ENCODE measurements around the gene IP6K2. TPM values are rescaled to one million over a fixed set of nuclear protein-coding genes. Genes with fewer than 3 reads are reported as not detected.

IP6K2 gene
- total and polyA plus RNA-seq, 10 of the 15 experiments (the other 5 are each of a cell fraction or from before 2014, with no cell fraction given): 25.8 to 95.9 (median 69.0) TPM

DNA sequence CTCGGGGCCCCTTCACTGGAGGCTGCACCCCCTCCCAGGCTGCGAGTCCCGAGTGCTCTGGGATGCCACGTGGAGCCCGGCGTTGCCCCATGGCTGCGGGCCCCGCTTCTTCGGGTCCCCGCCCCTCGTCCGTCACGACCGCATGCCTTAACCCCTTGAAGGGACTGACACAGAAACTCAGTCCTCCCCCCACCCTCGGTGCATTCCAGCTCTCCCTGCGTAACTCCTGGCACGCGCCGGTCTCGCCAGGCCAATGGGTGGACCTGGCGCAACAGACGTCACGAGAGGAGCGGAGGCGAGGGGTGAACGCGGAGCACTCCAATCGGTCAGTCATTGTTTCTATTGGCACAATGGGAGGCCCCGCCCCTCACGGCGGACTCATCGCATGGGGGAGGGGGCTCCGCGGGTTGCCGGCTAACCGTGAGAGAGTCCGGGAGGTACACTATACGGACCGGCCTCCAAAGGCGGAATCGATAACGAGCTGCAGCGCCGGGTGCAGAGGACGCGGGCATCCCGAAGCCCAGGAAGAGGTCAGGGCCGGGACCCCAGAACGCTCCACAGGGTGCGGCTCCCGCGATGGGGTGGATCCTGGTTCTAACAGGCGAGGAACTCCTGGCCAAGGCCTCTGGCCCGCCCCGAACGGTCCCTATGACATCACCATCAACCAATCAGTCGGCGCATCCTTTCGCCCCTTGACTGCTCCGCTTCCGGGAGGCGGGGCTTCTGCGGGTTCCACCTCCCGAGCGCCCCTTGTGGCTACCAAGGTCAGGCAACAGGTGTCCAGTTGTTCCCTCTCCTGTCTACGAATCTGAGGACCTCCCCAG is 53.3 kb downstream of the IP6K2 start (continued):
- TF ChIP-seq, protein P1, sequence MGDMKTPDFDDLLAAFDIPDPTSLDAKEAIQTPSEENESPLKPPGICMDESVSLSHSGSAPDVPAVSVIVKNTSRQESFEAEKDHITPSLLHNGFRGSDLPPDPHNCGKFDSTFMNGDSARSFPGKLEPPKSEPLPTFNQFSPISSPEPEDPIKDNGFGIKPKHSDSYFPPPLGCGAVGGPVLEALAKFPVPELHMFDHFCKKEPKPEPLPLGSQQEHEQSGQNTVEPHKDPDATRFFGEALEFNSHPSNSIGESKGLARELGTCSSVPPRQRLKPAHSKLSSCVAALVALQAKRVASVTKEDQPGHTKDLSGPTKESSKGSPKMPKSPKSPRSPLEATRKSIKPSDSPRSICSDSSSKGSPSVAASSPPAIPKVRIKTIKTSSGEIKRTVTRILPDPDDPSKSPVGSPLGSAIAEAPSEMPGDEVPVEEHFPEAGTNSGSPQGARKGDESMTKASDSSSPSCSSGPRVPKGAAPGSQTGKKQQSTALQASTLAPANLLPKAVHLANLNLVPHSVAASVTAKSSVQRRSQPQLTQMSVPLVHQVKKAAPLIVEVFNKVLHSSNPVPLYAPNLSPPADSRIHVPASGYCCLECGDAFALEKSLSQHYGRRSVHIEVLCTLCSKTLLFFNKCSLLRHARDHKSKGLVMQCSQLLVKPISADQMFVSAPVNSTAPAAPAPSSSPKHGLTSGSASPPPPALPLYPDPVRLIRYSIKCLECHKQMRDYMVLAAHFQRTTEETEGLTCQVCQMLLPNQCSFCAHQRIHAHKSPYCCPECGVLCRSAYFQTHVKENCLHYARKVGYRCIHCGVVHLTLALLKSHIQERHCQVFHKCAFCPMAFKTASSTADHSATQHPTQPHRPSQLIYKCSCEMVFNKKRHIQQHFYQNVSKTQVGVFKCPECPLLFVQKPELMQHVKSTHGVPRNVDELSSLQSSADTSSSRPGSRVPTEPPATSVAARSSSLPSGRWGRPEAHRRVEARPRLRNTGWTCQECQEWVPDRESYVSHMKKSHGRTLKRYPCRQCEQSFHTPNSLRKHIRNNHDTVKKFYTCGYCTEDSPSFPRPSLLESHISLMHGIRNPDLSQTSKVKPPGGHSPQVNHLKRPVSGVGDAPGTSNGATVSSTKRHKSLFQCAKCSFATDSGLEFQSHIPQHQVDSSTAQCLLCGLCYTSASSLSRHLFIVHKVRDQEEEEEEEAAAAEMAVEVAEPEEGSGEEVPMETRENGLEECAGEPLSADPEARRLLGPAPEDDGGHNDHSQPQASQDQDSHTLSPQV (IDR thresholded peaks at IDR 0.05): no peak
- TF ChIP-seq TAF1 (IDR thresholded peaks at IDR 0.05; ENCODE audit: borderline replicate concordance, low read depth, low read length) (no peak), NFYA (IDR thresholded peaks at IDR 0.05; ENCODE audit: borderline replicate concordance, low read depth, low read length) (no peak; the same call in 1 of the 2 replicates), NR2C2 (IDR thresholded peaks at IDR 0.05; ENCODE audit: borderline replicate concordance, control insufficient read depth, insufficient read length, low read depth) (no peak), LARP7 (IDR thresholded peaks at IDR 0.05) (peak; percentile 31; the same call in 1 of the 2 replicates), STAT1 (conservative IDR thresholded peaks at IDR 0.05) (0 out of 2 replicates have a peak, but pooled peaks have one; percentile 48), EZH2 (IDR thresholded peaks at IDR 0.05; ENCODE audit: borderline replicate concordance, control insufficient read depth, low read depth, low read length) (no peak), HCFC1 (IDR thresholded peaks at IDR 0.05; ENCODE audit: low read length) (no peak), ESRRA (IDR thresholded peaks at IDR 0.05; ENCODE audit: low read length) (no peak), SUZ12 (IDR thresholded peaks at IDR 0.05; ENCODE audit: unreplicated experiment) (no peak), MTA2 (IDR thresholded peaks at IDR 0.05; ENCODE audit: low read depth) (no peak)
- TF ChIP-seq, protein P2, sequence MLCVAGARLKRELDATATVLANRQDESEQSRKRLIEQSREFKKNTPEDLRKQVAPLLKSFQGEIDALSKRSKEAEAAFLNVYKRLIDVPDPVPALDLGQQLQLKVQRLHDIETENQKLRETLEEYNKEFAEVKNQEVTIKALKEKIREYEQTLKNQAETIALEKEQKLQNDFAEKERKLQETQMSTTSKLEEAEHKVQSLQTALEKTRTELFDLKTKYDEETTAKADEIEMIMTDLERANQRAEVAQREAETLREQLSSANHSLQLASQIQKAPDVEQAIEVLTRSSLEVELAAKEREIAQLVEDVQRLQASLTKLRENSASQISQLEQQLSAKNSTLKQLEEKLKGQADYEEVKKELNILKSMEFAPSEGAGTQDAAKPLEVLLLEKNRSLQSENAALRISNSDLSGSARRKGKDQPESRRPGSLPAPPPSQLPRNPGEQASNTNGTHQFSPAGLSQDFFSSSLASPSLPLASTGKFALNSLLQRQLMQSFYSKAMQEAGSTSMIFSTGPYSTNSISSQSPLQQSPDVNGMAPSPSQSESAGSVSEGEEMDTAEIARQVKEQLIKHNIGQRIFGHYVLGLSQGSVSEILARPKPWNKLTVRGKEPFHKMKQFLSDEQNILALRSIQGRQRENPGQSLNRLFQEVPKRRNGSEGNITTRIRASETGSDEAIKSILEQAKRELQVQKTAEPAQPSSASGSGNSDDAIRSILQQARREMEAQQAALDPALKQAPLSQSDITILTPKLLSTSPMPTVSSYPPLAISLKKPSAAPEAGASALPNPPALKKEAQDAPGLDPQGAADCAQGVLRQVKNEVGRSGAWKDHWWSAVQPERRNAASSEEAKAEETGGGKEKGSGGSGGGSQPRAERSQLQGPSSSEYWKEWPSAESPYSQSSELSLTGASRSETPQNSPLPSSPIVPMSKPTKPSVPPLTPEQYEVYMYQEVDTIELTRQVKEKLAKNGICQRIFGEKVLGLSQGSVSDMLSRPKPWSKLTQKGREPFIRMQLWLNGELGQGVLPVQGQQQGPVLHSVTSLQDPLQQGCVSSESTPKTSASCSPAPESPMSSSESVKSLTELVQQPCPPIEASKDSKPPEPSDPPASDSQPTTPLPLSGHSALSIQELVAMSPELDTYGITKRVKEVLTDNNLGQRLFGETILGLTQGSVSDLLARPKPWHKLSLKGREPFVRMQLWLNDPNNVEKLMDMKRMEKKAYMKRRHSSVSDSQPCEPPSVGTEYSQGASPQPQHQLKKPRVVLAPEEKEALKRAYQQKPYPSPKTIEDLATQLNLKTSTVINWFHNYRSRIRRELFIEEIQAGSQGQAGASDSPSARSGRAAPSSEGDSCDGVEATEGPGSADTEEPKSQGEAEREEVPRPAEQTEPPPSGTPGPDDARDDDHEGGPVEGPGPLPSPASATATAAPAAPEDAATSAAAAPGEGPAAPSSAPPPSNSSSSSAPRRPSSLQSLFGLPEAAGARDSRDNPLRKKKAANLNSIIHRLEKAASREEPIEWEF (IDR thresholded peaks at IDR 0.05; ENCODE audit: insufficient replicate concordance, low read depth, low read length): no peak
- TF ChIP-seq, protein P3, sequence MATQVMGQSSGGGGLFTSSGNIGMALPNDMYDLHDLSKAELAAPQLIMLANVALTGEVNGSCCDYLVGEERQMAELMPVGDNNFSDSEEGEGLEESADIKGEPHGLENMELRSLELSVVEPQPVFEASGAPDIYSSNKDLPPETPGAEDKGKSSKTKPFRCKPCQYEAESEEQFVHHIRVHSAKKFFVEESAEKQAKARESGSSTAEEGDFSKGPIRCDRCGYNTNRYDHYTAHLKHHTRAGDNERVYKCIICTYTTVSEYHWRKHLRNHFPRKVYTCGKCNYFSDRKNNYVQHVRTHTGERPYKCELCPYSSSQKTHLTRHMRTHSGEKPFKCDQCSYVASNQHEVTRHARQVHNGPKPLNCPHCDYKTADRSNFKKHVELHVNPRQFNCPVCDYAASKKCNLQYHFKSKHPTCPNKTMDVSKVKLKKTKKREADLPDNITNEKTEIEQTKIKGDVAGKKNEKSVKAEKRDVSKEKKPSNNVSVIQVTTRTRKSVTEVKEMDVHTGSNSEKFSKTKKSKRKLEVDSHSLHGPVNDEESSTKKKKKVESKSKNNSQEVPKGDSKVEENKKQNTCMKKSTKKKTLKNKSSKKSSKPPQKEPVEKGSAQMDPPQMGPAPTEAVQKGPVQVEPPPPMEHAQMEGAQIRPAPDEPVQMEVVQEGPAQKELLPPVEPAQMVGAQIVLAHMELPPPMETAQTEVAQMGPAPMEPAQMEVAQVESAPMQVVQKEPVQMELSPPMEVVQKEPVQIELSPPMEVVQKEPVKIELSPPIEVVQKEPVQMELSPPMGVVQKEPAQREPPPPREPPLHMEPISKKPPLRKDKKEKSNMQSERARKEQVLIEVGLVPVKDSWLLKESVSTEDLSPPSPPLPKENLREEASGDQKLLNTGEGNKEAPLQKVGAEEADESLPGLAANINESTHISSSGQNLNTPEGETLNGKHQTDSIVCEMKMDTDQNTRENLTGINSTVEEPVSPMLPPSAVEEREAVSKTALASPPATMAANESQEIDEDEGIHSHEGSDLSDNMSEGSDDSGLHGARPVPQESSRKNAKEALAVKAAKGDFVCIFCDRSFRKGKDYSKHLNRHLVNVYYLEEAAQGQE (IDR thresholded peaks at IDR 0.05; ENCODE audit: low read depth, low read length): peak; percentile 26; the same call in 1 of the 2 replicates
- TF ChIP-seq, protein P4, sequence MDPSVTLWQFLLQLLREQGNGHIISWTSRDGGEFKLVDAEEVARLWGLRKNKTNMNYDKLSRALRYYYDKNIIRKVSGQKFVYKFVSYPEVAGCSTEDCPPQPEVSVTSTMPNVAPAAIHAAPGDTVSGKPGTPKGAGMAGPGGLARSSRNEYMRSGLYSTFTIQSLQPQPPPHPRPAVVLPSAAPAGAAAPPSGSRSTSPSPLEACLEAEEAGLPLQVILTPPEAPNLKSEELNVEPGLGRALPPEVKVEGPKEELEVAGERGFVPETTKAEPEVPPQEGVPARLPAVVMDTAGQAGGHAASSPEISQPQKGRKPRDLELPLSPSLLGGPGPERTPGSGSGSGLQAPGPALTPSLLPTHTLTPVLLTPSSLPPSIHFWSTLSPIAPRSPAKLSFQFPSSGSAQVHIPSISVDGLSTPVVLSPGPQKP (IDR thresholded peaks at IDR 0.05; ENCODE audit: low read depth, low read length): 0 out of 2 replicates have a peak, but pooled peaks have one; percentile 38

Data from GM12878 (cell line).